ENCODE data around the gene ZBTB38.

Gene ZBTB38

GRCh38 chr3:141368925-141369794 lies 856 bp downstream of the ZBTB38 start:
- DNase-seq, result no peak

GRCh38 chr3:141370065-141370533 lies 1.8 kb downstream of the ZBTB38 start:
- no peak for DNase-seq

- DNase-seq, result no peak
Measured at GRCh38 chr3:141371882-141372281, 3.6 kb downstream of the ZBTB38 start.

- DNase-seq, result no peak
Measured at GRCh38 chr3:141372656-141373055, 4.4 kb downstream of the ZBTB38 start.

- no peak for DNase-seq
Measured at GRCh38 chr3:141373232-141373631, 4.9 kb downstream of the ZBTB38 start.

GRCh38 chr3:141373768-141374526 lies 5.6 kb downstream of the ZBTB38 start:
- no peak for DNase-seq

- DNase-seq, result no peak
Measured at GRCh38 chr3:141375381-141376301, 7.3 kb downstream of the ZBTB38 start.

GRCh38 chr3:141377377-141377776 lies 9.1 kb downstream of the ZBTB38 start:
- DNase-seq, result no peak

- DNase-seq, result no peak
Measured at GRCh38 chr3:141378556-141378955, 10.3 kb downstream of the ZBTB38 start.

- no peak for DNase-seq
Measured at GRCh38 chr3:141379250-141379966, 11.1 kb downstream of the ZBTB38 start.

GRCh38 chr3:141380279-141380678 lies 12.0 kb downstream of the ZBTB38 start:
- DNase-seq, result no peak

- no peak for DNase-seq
Measured at GRCh38 chr3:141380987-141381386, 12.7 kb downstream of the ZBTB38 start.

GRCh38 chr3:141382571-141382970 lies 14.3 kb downstream of the ZBTB38 start:
- DNase-seq, result no peak

GRCh38 chr3:141383555-141384129 lies 15.3 kb downstream of the ZBTB38 start:
- no peak for DNase-seq

- no peak for DNase-seq
Measured at GRCh38 chr3:141384157-141384556, 15.9 kb downstream of the ZBTB38 start.

GRCh38 chr3:141384575-141384974 lies 16.3 kb downstream of the ZBTB38 start:
- no peak for DNase-seq

GRCh38 chr3:141385406-141386125 lies 17.3 kb downstream of the ZBTB38 start:
- DNase-seq, result no peak

- no peak for DNase-seq
Measured at GRCh38 chr3:141386126-141386488, 17.8 kb downstream of the ZBTB38 start.

- no peak for DNase-seq
Measured at GRCh38 chr3:141386611-141387111, 18.4 kb downstream of the ZBTB38 start.

- no peak for DNase-seq
Measured at GRCh38 chr3:141387516-141387915, 19.2 kb downstream of the ZBTB38 start.

GRCh38 chr3:141388395-141388794 lies 20.1 kb downstream of the ZBTB38 start:
- no peak for DNase-seq

Measured in NCI-H2029 treated with DMSO at 0.1 percent for 48 hours (cell line).